Measurements from ENCODE around the gene MAEA.
"Not testable (repeated sequence)": the region's sequence is repeated elsewhere in the genome, so short reads cannot be mapped to it uniquely, and the experiment has no call there.

The MAEA gene

GRCh38 chr4:1371176-1372165 lies 81.8 kb downstream of the MAEA start:
- H4K8ac ChIP-seq (ENCODE audit: low read depth, low read length), result peak overlapping the region; percentile 31
- peaks cover 3% of the 10 kb centered on the region for H3K79me1 ChIP-seq (ENCODE audit: low read depth, low read length)
- H2BK12ac ChIP-seq (ENCODE audit: low read length), result no peak overlapping the region
- H2BK120ac ChIP-seq (ENCODE audit: low read depth, low read length), result no peak overlapping the region
- no peak overlapping the region for H2AFZ ChIP-seq (ENCODE audit: low read length)
- no peaks in the 10 kb centered on the region for H3K27me3 ChIP-seq (ENCODE audit: control insufficient read depth in 3 of 3, insufficient read depth in 3 of 3, low read depth in 1 of 3, low read length in 3 of 3)
- no peak overlapping the region for H3K4me3 ChIP-seq (ENCODE audit: low read length in 2 of 2)
- H3K4ac ChIP-seq (ENCODE audit: low read length), result no peak overlapping the region
- DNase-seq (ENCODE audit: low spot score), result no peak
- no peak overlapping the region for H3K18ac ChIP-seq (ENCODE audit: low read length)
- no peak overlapping the region for H4K91ac ChIP-seq (ENCODE audit: low read depth, low read length, poor library complexity)
- H2BK15ac ChIP-seq (ENCODE audit: low read length), result no peak overlapping the region
- H2AK5ac ChIP-seq (ENCODE audit: low read depth, low read length), result no peak overlapping the region
- H3K36me3 ChIP-seq (replicated peaks in 1 of 2; ENCODE audit: control insufficient read depth in 2 of 2, insufficient read depth in 2 of 2, low read length in 2 of 2), result peaks cover 9 to 37% of the 10 kb centered on the region in 2 donors
- H3K14ac ChIP-seq (ENCODE audit: low read length), result no peak overlapping the region
- no peak overlapping the region for H3K27ac ChIP-seq (replicated peaks; ENCODE audit: low read length)
- H2BK5ac ChIP-seq (ENCODE audit: low read length), result no peak overlapping the region
- no peak overlapping the region for H3K4me2 ChIP-seq (ENCODE audit: insufficient read depth, low read length, poor library complexity, severe bottlenecking)
- no CpG with 5 or more reads among the region's 28 CpGs for WGBS, 2 donors (ENCODE audit: extremely low coverage in 2 of 2, insufficient read length in 2 of 2, insufficient replicate concordance in 1 of 2)
- H3K23ac ChIP-seq (ENCODE audit: low read depth, low read length, poor library complexity), result no peak overlapping the region
- H3K9me3 ChIP-seq (replicated peaks in 1 of 2; ENCODE audit: control insufficient read depth in 2 of 2, insufficient read depth in 1 of 2, low read depth in 1 of 2, low read length in 2 of 2), result peaks cover 0 to 2% of the 10 kb centered on the region in 2 donors
- H3K4me1 ChIP-seq (ENCODE audit: control insufficient read depth in 2 of 2, insufficient read depth in 1 of 2, low read depth in 1 of 2, low read length in 2 of 2), result no peaks in the 10 kb centered on the region
- H3K9ac ChIP-seq (ENCODE audit: low read depth, low read length, poor library complexity), result no peak overlapping the region

- not testable (repeated sequence) for H3K27ac ChIP-seq (replicated peaks; ENCODE audit: low read length); H2BK12ac ChIP-seq (ENCODE audit: low read length); H3K79me1 ChIP-seq (ENCODE audit: low read depth, low read length); H3K23ac ChIP-seq (ENCODE audit: low read depth, low read length, poor library complexity); H2BK5ac ChIP-seq (ENCODE audit: low read length); H3K4me1 ChIP-seq (ENCODE audit: control insufficient read depth in 2 of 2, insufficient read depth in 1 of 2, low read depth in 1 of 2, low read length in 2 of 2); H3K4me2 ChIP-seq (ENCODE audit: insufficient read depth, low read length, poor library complexity, severe bottlenecking); H2BK15ac ChIP-seq (ENCODE audit: low read length); DNase-seq (ENCODE audit: low spot score); H3K27me3 ChIP-seq (ENCODE audit: control insufficient read depth in 3 of 3, insufficient read depth in 3 of 3, low read depth in 1 of 3, low read length in 3 of 3); H3K9me3 ChIP-seq (replicated peaks in 1 of 2; ENCODE audit: control insufficient read depth in 2 of 2, insufficient read depth in 1 of 2, low read depth in 1 of 2, low read length in 2 of 2); H2BK120ac ChIP-seq (ENCODE audit: low read depth, low read length); H4K8ac ChIP-seq (ENCODE audit: low read depth, low read length); H3K9ac ChIP-seq (ENCODE audit: low read depth, low read length, poor library complexity); H3K18ac ChIP-seq (ENCODE audit: low read length); H2AFZ ChIP-seq (ENCODE audit: low read length); H3K4me3 ChIP-seq (ENCODE audit: low read length in 2 of 2); H3K14ac ChIP-seq (ENCODE audit: low read length); H2AK5ac ChIP-seq (ENCODE audit: low read depth, low read length); H3K4ac ChIP-seq (ENCODE audit: low read length); H4K91ac ChIP-seq (ENCODE audit: low read depth, low read length, poor library complexity)
- peaks cover 9 to 37% of the 10 kb centered on the region in 2 donors for H3K36me3 ChIP-seq (replicated peaks in 1 of 2; ENCODE audit: control insufficient read depth in 2 of 2, insufficient read depth in 2 of 2, low read length in 2 of 2)
- WGBS, 2 donors (ENCODE audit: extremely low coverage in 2 of 2, insufficient read length in 2 of 2, insufficient replicate concordance in 1 of 2), result no CpG with 5 or more reads among the region's 22 CpGs
Measured at GRCh38 chr4:1372576-1372975, 82.9 kb downstream of the MAEA start.

- Histone ChIP-seq H2BK120ac (ENCODE audit: low read depth, low read length) (no peak overlapping the region), H2AFZ (ENCODE audit: low read length) (no peak overlapping the region), H2BK5ac (ENCODE audit: low read length) (no peak overlapping the region), H4K8ac (ENCODE audit: low read depth, low read length) (no peak overlapping the region), H3K18ac (ENCODE audit: low read length) (peak overlapping the region; percentile 6), H3K4me1 (ENCODE audit: control insufficient read depth in 2 of 2, insufficient read depth in 1 of 2, low read depth in 1 of 2, low read length in 2 of 2) (no peaks in the 10 kb centered on the region), H3K14ac (ENCODE audit: low read length) (peak overlapping the region; percentile 82), H3K9me3 (replicated peaks in 1 of 2; ENCODE audit: control insufficient read depth in 2 of 2, insufficient read depth in 1 of 2, low read depth in 1 of 2, low read length in 2 of 2) (peaks cover 0 to 2% of the 10 kb centered on the region in 2 donors), H3K4me3 (ENCODE audit: low read length in 2 of 2) (no peak overlapping the region), H3K27me3 (ENCODE audit: control insufficient read depth in 3 of 3, insufficient read depth in 3 of 3, low read depth in 1 of 3, low read length in 3 of 3) (no peaks in the 10 kb centered on the region), H3K36me3 (replicated peaks in 1 of 2; ENCODE audit: control insufficient read depth in 2 of 2, insufficient read depth in 2 of 2, low read length in 2 of 2) (peaks cover 9 to 32% of the 10 kb centered on the region in 2 donors), H3K9ac (ENCODE audit: low read depth, low read length, poor library complexity) (peak overlapping the region; percentile 38), H3K23ac (ENCODE audit: low read depth, low read length, poor library complexity) (no peak overlapping the region), H3K27ac (replicated peaks; ENCODE audit: low read length) (no peak overlapping the region), H2BK12ac (ENCODE audit: low read length) (peak overlapping the region; percentile 4), H2AK5ac (ENCODE audit: low read depth, low read length) (no peak overlapping the region), H3K79me1 (ENCODE audit: low read depth, low read length) (no peaks in the 10 kb centered on the region), H3K4ac (ENCODE audit: low read length) (no peak overlapping the region), H2BK15ac (ENCODE audit: low read length) (no peak overlapping the region), H3K4me2 (ENCODE audit: insufficient read depth, low read length, poor library complexity, severe bottlenecking) (no peak overlapping the region), H4K91ac (ENCODE audit: low read depth, low read length, poor library complexity) (no peak overlapping the region)
- WGBS, 2 donors (ENCODE audit: extremely low coverage in 2 of 2, insufficient read length in 2 of 2, insufficient replicate concordance in 1 of 2), result no CpG with 5 or more reads among the region's 42 CpGs
- no peak for DNase-seq (ENCODE audit: low spot score)
Measured at GRCh38 chr4:1373892-1374705, 84.4 kb downstream of the MAEA start.

GRCh38 chr4:1374706-1375045 lies 85.0 kb downstream of the MAEA start:
- H3K4me1 ChIP-seq (ENCODE audit: control insufficient read depth in 2 of 2, insufficient read depth in 1 of 2, low read depth in 1 of 2, low read length in 2 of 2), result no peaks in the 10 kb centered on the region
- no peak overlapping the region for H2BK120ac ChIP-seq (ENCODE audit: low read depth, low read length)
- H3K27me3 ChIP-seq (ENCODE audit: control insufficient read depth in 3 of 3, insufficient read depth in 3 of 3, low read depth in 1 of 3, low read length in 3 of 3), result no peaks in the 10 kb centered on the region
- no peak overlapping the region for H4K91ac ChIP-seq (ENCODE audit: low read depth, low read length, poor library complexity)
- H3K36me3 ChIP-seq (replicated peaks in 1 of 2; ENCODE audit: control insufficient read depth in 2 of 2, insufficient read depth in 2 of 2, low read length in 2 of 2), result peaks cover 9 to 32% of the 10 kb centered on the region in 2 donors
- no peak overlapping the region for H4K8ac ChIP-seq (ENCODE audit: low read depth, low read length)
- WGBS, 2 donors (ENCODE audit: extremely low coverage in 2 of 2, insufficient read length in 2 of 2, insufficient replicate concordance in 1 of 2), result no CpG with 5 or more reads among the region's 14 CpGs
- H3K4me3 ChIP-seq (ENCODE audit: low read length in 2 of 2), result no peak overlapping the region
- no peaks in the 10 kb centered on the region for H3K79me1 ChIP-seq (ENCODE audit: low read depth, low read length)
- H3K9ac ChIP-seq (ENCODE audit: low read depth, low read length, poor library complexity), result no peak overlapping the region
- peak overlapping the region; percentile 82 for H3K14ac ChIP-seq (ENCODE audit: low read length)
- no peak overlapping the region for H2BK5ac ChIP-seq (ENCODE audit: low read length)
- peaks cover 0 to 2% of the 10 kb centered on the region in 2 donors for H3K9me3 ChIP-seq (replicated peaks in 1 of 2; ENCODE audit: control insufficient read depth in 2 of 2, insufficient read depth in 1 of 2, low read depth in 1 of 2, low read length in 2 of 2)
- H2AK5ac ChIP-seq (ENCODE audit: low read depth, low read length), result no peak overlapping the region
- H2AFZ ChIP-seq (ENCODE audit: low read length), result no peak overlapping the region
- H3K23ac ChIP-seq (ENCODE audit: low read depth, low read length, poor library complexity), result no peak overlapping the region
- no peak for DNase-seq (ENCODE audit: low spot score)
- no peak overlapping the region for H2BK12ac ChIP-seq (ENCODE audit: low read length)
- no peak overlapping the region for H3K4ac ChIP-seq (ENCODE audit: low read length)
- H2BK15ac ChIP-seq (ENCODE audit: low read length), result no peak overlapping the region
- no peak overlapping the region for H3K27ac ChIP-seq (replicated peaks; ENCODE audit: low read length)
- no peak overlapping the region for H3K4me2 ChIP-seq (ENCODE audit: insufficient read depth, low read length, poor library complexity, severe bottlenecking)
- H3K18ac ChIP-seq (ENCODE audit: low read length), result no peak overlapping the region
